HT1080 (cell line): ENCODE data around the gene ARL6IP5. TPM values are rescaled to one million over a fixed set of nuclear protein-coding genes. Genes with fewer than 3 reads are reported as not detected.

ENCODE experiments used
- small RNA-seq: library from RNA; depleted of rRNA; stranded (forward); fragments of <200 nt; gene quantifications from one replicate; pipeline ENCODE3, GENCODE V24; 2014
- total RNA-seq: library from RNA; depleted of rRNA; stranded (reverse); fragments of >200 nt; shearing (Covaris generic); gene quantifications from 2 replicates; pipeline ENCODE4 v1.2.3, GENCODE V29; 2014; rRNA removed

The ARL6IP5 gene
- total RNA-seq, 1 experiment from 2014 or later = 43.5 TPM

Small RNA genes lying within 50 kb of the gene (small RNA-seq; reads per million reads assigned to genes)
- gene MIR3136 = not detected

Other genes with a start within 250 kb of the ARL6IP5 start
- gene TAFA4, start 152.4 kb upstream of the ARL6IP5 start, total RNA-seq = not detected in 2 replicates
- 27.1 and 31.9 TPM in 2 replicates for gene EOGT, start 71.3 kb upstream of the ARL6IP5 start, total RNA-seq
- 9.7 and 12.0 TPM in 2 replicates for gene TMF1, start 32.6 kb upstream of the ARL6IP5 start, total RNA-seq
- gene UBA3, start 4.6 kb upstream of the ARL6IP5 start, total RNA-seq = 55.5 and 55.9 TPM in 2 replicates
- 0.19 TPM in 1 of 2 replicates, not detected in the other for gene LMOD3, start 37.7 kb downstream of the ARL6IP5 start, total RNA-seq